H9 (cell line): ENCODE results near the gene ITPR1. TPM values are rescaled to one million over a fixed set of nuclear protein-coding genes. Genes with fewer than 3 reads are reported as not detected.

Experiments used
- DNase-seq: peaks from one replicate; pipeline ENCODE4 v3.0.0-alpha.2; 2017
- H2AFZ ChIP-seq: one replicate; pipeline ENCODE4 v1.6.1; 2013; ENCODE audit warnings: mild to moderate bottlenecking, low read length, control low read depth, moderate library complexity
- H2AK5ac ChIP-seq: 2 replicates; pipeline ENCODE4 v1.6.1; 2013; ENCODE audit warnings: low read length, control low read depth, mixed read lengths; ENCODE audit not compliant: insufficient read length
- H2BK120ac ChIP-seq: one replicate; pipeline ENCODE4 v1.6.1; 2013; ENCODE audit warnings: low read depth, mild to moderate bottlenecking, low read length, control low read depth, inconsistent platforms; ENCODE audit not compliant: poor library complexity, severe bottlenecking
- H2BK12ac ChIP-seq: 2 replicates; pipeline ENCODE4 v1.6.1; 2013; ENCODE audit warnings: low read length, control low read depth, mixed read lengths, low read depth; ENCODE audit not compliant: insufficient read length
- H2BK15ac ChIP-seq: 2 replicates; pipeline ENCODE4 v1.6.1; 2013; ENCODE audit warnings: low read depth, low read length, control low read depth
- H2BK20ac ChIP-seq: one replicate; pipeline ENCODE4 v1.6.1; 2013; ENCODE audit warnings: low read depth, mild to moderate bottlenecking, low read length, control low read depth, inconsistent platforms; ENCODE audit not compliant: poor library complexity, severe bottlenecking
- H2BK5ac ChIP-seq: 2 replicates; pipeline ENCODE4 v1.6.1; 2013; ENCODE audit warnings: low read length, control low read depth, mixed read lengths; ENCODE audit not compliant: insufficient read length
- H3K14ac ChIP-seq: 2 replicates; pipeline ENCODE4 v1.6.1; 2013; ENCODE audit warnings: low read length, control low read depth; ENCODE audit not compliant: insufficient read depth
- H3K18ac ChIP-seq: 2 replicates; pipeline ENCODE4 v1.6.1; 2013; ENCODE audit warnings: low read depth, mild to moderate bottlenecking, mixed read lengths, low read length, control low read depth; ENCODE audit not compliant: insufficient read length
- H3K23ac ChIP-seq: 2 replicates; pipeline ENCODE4 v1.6.1; 2013; ENCODE audit warnings: low read length, control low read depth, mixed read lengths, low read depth; ENCODE audit not compliant: insufficient read length
- H3K23me2 ChIP-seq: 2 replicates; pipeline ENCODE4 v1.6.1; 2013; ENCODE audit warnings: low read depth, mild to moderate bottlenecking, mixed read lengths, low read length, control low read depth; ENCODE audit not compliant: insufficient read length, poor library complexity, severe bottlenecking
- H3K27ac ChIP-seq: 2 replicates; pipeline ENCODE4 v1.5.1; 2013; ENCODE audit warnings: low read length, control low read depth, mixed read lengths, low read depth; ENCODE audit not compliant: insufficient read length
- H3K27me3 ChIP-seq: 2 replicates; pipeline ENCODE4 v1.6.1; 2013; ENCODE audit warnings: low read length, control low read depth, inconsistent platforms; ENCODE audit not compliant: insufficient read depth
- H3K4ac ChIP-seq: 2 replicates; pipeline ENCODE4 v1.6.1; 2013; ENCODE audit warnings: low read depth, mild to moderate bottlenecking, control low read depth, inconsistent platforms, low read length, moderate library complexity
- H3K4me1 ChIP-seq: 2 replicates; pipeline ENCODE4 v1.6.1; 2013; ENCODE audit warnings: low read length, control low read depth, inconsistent platforms; ENCODE audit not compliant: insufficient read depth
- H3K4me2 ChIP-seq: 2 replicates; pipeline ENCODE4 v1.6.1; 2013; ENCODE audit warnings: low read length, control low read depth, mixed read lengths; ENCODE audit not compliant: insufficient read length, insufficient read depth
- H3K56ac ChIP-seq: 2 replicates; pipeline ENCODE4 v1.6.1; 2013; ENCODE audit warnings: low read depth, mild to moderate bottlenecking, mixed read lengths, low read length, control low read depth; ENCODE audit not compliant: insufficient read length
- H3K79me1 ChIP-seq: 2 replicates; pipeline ENCODE4 v1.6.1; 2013; ENCODE audit warnings: low read depth, mild to moderate bottlenecking, moderate library complexity, low read length, control low read depth, inconsistent platforms; ENCODE audit not compliant: insufficient read depth, poor library complexity, severe bottlenecking
- H3K79me2 ChIP-seq: 2 replicates; pipeline ENCODE4 v1.6.1; 2013; ENCODE audit warnings: low read length, control low read depth, inconsistent platforms; ENCODE audit not compliant: insufficient read depth
- H3K9ac ChIP-seq: 2 replicates; pipeline ENCODE4 v1.6.1; 2013; ENCODE audit warnings: low read length, control low read depth, mixed read lengths; ENCODE audit not compliant: insufficient read length; ENCODE audit errors: extremely low read depth
- H3K9me3 ChIP-seq: one replicate; pipeline ENCODE4 v1.6.1; 2013; ENCODE audit warnings: low read depth, low read length, inconsistent platforms; ENCODE audit not compliant: control insufficient read depth
- H3T11ph ChIP-seq: one replicate; pipeline ENCODE4 v1.6.1; 2013; ENCODE audit warnings: mild to moderate bottlenecking, low read length, control low read depth, inconsistent platforms
- H4K20me1 ChIP-seq: one replicate; pipeline ENCODE4 v1.6.1; 2013; ENCODE audit not compliant: control insufficient read depth, insufficient read length, insufficient read depth
- H4K5ac ChIP-seq: 2 replicates; pipeline ENCODE4 v1.6.1; 2013; ENCODE audit warnings: low read depth, mild to moderate bottlenecking, mixed read lengths, low read length, control low read depth; ENCODE audit not compliant: insufficient read length
- H4K8ac ChIP-seq: replicated peaks from 2 replicates; pipeline ENCODE4 v1.6.1; 2013; ENCODE audit warnings: low read length, control low read depth, mixed read lengths, low read depth; ENCODE audit not compliant: insufficient read length
- H4K91ac ChIP-seq: 2 replicates; pipeline ENCODE4 v1.6.1; 2013; ENCODE audit warnings: low read depth, mild to moderate bottlenecking, moderate library complexity, mixed read lengths, low read length, control low read depth; ENCODE audit not compliant: insufficient read length
- H3K27ac Mint-ChIP-seq, 3 experiments: 2 replicates in 2 of 3; 3 replicates in 1 of 3; pipeline ENCODE4 v1.8.0; 2020 to 2021; ENCODE audit warnings: mixed read lengths in 3 of 3, mild to moderate bottlenecking in 1 of 3, moderate library complexity in 1 of 3
- H3K27me3 Mint-ChIP-seq: 2 replicates; pipeline ENCODE4 v1.8.0; 2021; ENCODE audit warnings: low read depth, mild to moderate bottlenecking, moderate library complexity, mixed read lengths
- H3K36me3 Mint-ChIP-seq, 3 experiments: 2 replicates in 2 of 3; 3 replicates in 1 of 3; pipeline ENCODE4 v1.8.0; 2020 to 2021; ENCODE audit warnings: low read depth in 3 of 3, mixed read lengths in 3 of 3; ENCODE audit not compliant: insufficient read depth in 1 of 3
- H3K4me1 Mint-ChIP-seq, 2 experiments: 2 replicates each; pipeline ENCODE4 v1.8.0; 2020; ENCODE audit warnings: mixed read lengths in 2 of 2
- H3K4me3 Mint-ChIP-seq, 2 experiments: 2 replicates in 1 of 2; 3 replicates in 1 of 2; pipeline ENCODE4 v1.8.0; 2020 to 2021; ENCODE audit warnings: mild to moderate bottlenecking in 2 of 2, mixed read lengths in 2 of 2, moderate library complexity in 1 of 2
- H3K9me3 Mint-ChIP-seq, 2 experiments: 2 replicates in 1 of 2; 3 replicates in 1 of 2; pipeline ENCODE4 v1.8.0; 2020; ENCODE audit warnings: mild to moderate bottlenecking in 2 of 2, mixed read lengths in 2 of 2, moderate library complexity in 1 of 2
- CTCF ChIP-seq: fragments of 200-600 bp; sonication (generic); conservative IDR thresholded peaks from 3 replicates; pipeline ENCODE4 v1.8.0; 2021; ENCODE audit warnings: antibody characterized with exemption, mild to moderate bottlenecking
- whole genome bisulfite sequencing: extraction: QIAGEN DNeasy Blood & Tissue Kit; methylation state at CpG from one replicate; pipeline ENCODE4 v1.1.7; 2013; ENCODE audit warnings: missing lambda C conversion rate, low lambda C conversion rate, mixed read lengths; ENCODE audit not compliant: insufficient read length; ENCODE audit errors: extremely low coverage; 5-methylcytosine and 5-hydroxymethylcytosine counted together
- total RNA-seq: library from RNA; stranded (reverse); gene quantifications from 2 replicates; pipeline ENCODE4 v1.2.1, GENCODE V29; 2021

ITPR1 gene
- total RNA-seq, 1 experiment from 2014 or later = 4.2 TPM

DNA sequence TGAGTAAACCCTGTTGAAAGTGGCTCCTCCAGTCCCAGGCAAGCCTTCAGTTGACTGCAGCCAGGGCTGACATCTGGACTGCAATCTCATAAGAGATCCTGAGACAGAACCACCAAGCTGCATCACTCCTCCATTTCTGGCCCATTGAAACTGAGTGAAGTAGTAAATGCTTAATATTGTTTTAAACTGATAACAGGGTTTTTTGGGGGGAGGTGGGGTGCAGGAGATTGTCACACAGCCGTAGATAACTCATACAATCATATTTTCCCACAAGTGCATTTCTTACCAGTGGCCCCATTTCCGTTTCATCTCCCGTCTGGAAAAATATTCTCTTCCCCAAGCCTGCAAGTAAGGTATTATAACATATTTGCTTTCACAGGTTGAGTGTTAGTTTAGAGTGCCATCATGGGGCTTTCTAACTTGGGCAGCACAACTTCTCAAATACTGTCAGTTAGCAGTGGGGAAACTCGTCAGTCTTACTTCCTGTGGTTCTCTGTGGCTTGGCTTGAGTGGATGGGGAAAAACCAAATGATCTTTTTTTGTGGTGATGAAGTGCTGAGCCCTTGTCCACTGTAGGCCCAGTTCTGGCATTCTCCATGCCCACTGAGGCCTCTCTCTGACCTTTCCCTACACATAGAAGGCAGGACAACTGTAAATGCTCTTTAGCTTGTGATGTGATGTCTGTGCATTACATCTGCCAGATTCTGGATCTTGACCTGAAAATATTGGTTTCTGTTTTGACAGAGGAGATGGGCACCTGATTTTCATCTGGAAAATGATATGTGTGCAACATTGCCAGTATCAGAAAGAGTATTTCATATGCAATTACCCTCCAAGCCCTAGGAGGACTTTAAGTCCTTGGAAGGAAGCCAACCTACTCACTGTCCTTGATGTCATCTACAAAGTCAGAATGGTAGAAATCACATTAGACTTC, 396.0 kb downstream of the ITPR1 start:
- H3K9me3 ChIP-seq = no peaks in the 10 kb centered on the region

More for the DNA sequence above, 396.0 kb downstream of the ITPR1 start:
- Histone ChIP-seq H4K91ac (no peak overlapping the region), H3K14ac (no peak overlapping the region), H3K79me2 (no peaks in the 10 kb centered on the region), H3K9ac (no peak overlapping the region), H2BK15ac (no peak overlapping the region), H2BK5ac (no peak overlapping the region), H3K23ac (no peak overlapping the region), H2BK120ac (no peak overlapping the region), H3K4ac (no peak overlapping the region), H3K18ac (no peak overlapping the region), H3K23me2 (no peaks in the 10 kb centered on the region), H3K27ac (no peak overlapping the region), H2AFZ (no peak overlapping the region), H3K27me3 (no peaks in the 10 kb centered on the region), H4K5ac (no peak overlapping the region), H4K8ac (peak overlapping the region; percentile 38), H3K4me1 (no peaks in the 10 kb centered on the region), H4K20me1 (no peaks in the 10 kb centered on the region), H3K4me2 (no peak overlapping the region), H2AK5ac (no peak overlapping the region), H3K56ac (no peak overlapping the region), H2BK12ac (no peak overlapping the region), H3K79me1 (no peaks in the 10 kb centered on the region), H3T11ph (no peak overlapping the region), H2BK20ac (no peak overlapping the region)
- H3K36me3 Mint-ChIP-seq = no peaks in the 10 kb centered on the region
- no CpG with 5 or more reads among the region's 4 CpGs for WGBS
- no peaks in the 10 kb centered on the region; the same call in 1 of the 2 replicates for H3K27me3 Mint-ChIP-seq
- H3K9me3 Mint-ChIP-seq = no peaks in the 10 kb centered on the region
- peaks cover 2% of the 10 kb centered on the region in 2 experiments; a peak in 1 of 4 replicates for H3K4me1 Mint-ChIP-seq
- H3K27ac Mint-ChIP-seq = peak overlapping the region in 1 of 3 experiments; percentile 57; a peak in 1 of 7 replicates
- TF ChIP-seq CTCF = no peak
- H3K4me3 Mint-ChIP-seq = no peak overlapping the region
- no peak for DNase-seq
